GM12891 (cell line): ENCODE measurements around the gene DCBLD2.

Source experiments
- POLR2A ChIP-seq: IDR thresholded peaks from 2 replicates; pipeline ENCODE4 v1.6.1; 2011; ENCODE audit warnings: low read depth, low read length, control low read depth
- POLR2AphosphoS5 ChIP-seq: IDR thresholded peaks from 2 replicates; pipeline ENCODE4 v1.6.1; 2011; ENCODE audit warnings: low read depth, low read length, control low read depth
- SPI1 ChIP-seq: IDR thresholded peaks from 2 replicates; pipeline ENCODE4 v1.6.1; 2011; ENCODE audit warnings: low read depth, low read length, control low read depth

- TF ChIP-seq POLR2AphosphoS5 (no peak), SPI1 (no peak), POLR2A (no peak)
These were observed 109.9 kb downstream of the DCBLD2 start for GRCh38 chr3:98791341-98792325.
